Measurements from ENCODE around the gene CAMK4.
"Not testable (repeated sequence)": the region's sequence is repeated elsewhere in the genome, so short reads cannot be mapped to it uniquely, and the experiment has no call there.

The CAMK4 gene

DNA sequence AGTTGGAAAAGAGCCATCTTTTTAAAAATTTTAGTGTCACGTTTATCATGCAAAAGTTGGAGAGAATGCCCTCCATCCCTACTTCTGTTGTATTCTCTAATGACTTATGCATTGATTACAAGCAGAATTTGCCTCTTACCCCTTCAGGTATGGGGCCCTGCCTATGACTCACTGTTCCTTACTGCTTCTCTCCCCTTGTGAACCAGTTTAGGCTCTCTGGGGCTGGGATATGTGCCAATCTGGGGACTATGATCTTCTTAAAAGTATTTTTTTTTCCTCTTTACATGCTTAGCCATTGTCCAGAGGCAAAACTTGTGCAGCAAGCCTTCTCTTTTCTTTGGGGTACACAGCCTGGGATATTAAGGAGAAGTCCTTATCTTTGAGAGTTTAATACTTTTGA, 37.4 kb downstream of the CAMK4 start:
- no peak for DNase-seq

DNA sequence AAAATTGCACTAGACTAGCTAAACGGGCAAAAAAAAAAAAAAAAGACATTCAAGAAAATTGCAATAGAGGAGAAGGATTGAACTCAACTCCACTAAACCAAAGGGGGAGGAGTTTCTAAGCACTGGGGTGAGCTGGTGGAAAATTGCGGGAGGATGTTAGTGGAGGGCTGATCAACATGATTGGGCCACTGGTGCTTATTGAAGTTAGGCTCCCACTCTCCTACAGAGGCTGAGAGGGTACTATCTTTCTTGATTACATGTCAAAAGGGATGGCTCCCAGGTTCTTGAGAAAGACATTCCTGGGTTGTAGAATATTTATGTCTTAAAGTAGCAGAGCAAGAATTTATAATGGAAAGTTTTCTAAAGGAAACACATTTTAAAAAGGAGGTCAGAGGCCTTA, 38.0 kb downstream of the CAMK4 start:
- no peak for DNase-seq

- no peak for DNase-seq
Measured at GRCh38 chr5:111262815-111263214, 38.6 kb downstream of the CAMK4 start.

- DNase-seq = no peak
Measured at GRCh38 chr5:111266491-111266890, 42.3 kb downstream of the CAMK4 start.

- no peak for DNase-seq
Measured at GRCh38 chr5:111268300-111268699, 44.1 kb downstream of the CAMK4 start.

GRCh38 chr5:111271885-111272284, 47.7 kb downstream of the CAMK4 start:
- no peak for DNase-seq

DNA sequence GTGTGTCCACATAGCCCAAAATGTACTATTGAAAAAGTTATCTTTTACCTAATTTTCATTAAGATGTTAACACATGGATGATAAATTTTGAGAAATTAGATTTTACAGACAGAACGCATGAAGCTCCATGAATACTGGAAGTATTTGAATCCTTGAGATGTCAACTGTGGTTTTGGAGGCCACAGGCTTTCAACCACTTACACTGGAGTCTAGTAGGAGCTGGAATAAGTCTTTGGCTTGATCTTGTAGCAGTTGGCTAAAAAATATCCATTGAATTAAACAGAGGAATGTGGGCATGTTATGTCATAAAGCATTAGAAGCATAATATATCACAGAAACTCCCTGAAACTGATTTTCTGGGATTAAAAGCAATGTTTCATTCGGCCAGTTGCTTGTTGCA, 52.9 kb downstream of the CAMK4 start:
- no peak for DNase-seq

DNA sequence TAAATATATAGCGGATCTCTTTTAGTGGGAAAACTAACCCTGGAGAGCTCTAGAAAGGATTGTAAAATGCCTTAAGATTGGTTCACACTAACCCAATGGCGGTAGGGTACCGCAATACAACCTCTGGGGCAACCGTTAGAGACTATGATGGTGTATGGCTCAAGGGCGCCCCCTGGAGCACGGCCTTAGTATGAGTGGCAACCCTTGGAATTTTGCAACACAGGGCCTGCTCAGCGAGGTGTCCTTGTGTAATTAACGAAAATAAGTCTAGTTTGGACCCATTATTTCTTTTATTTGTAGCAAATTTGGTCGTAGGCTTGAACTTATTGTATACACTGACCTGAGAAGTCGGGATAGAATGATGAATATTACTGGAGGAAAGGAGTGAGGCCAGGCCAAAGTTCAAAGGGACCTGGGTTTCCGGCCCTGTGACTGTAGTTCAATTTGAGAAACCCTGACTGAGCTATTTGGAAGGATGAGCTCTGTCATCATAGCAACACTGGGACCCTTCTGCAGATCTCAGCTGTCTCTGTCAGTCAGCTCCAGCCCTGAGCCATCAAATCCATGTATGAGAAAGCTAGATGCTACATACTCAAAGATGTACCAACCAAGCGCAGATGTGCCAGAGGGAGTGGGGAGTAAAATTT, 54.8 kb downstream of the CAMK4 start:
- peak; percentile 78 for DNase-seq

GRCh38 chr5:111280282-111280951, 56.2 kb downstream of the CAMK4 start:
- no peak for DNase-seq

- DNase-seq = no peak
Measured at GRCh38 chr5:111282798-111283197, 58.6 kb downstream of the CAMK4 start.

DNA sequence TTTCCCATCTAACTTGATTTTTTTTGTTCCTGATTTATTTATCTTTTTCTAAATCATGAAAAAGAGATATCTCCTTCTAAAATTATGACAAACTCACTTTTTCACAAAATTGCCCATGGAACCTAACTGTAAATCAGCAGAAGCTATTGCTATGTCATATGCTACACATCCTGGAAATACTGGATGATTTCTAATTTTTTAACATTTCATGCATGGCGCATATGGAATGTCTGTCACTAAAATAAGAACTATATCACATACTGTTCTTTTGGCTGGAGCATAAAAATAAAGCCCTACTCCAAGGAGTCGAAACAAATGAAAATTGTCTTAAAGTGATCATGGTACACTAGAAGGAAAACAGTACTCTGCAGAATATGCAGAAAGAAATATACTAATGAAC, 60.6 kb downstream of the CAMK4 start:
- DNase-seq = no peak

GRCh38 chr5:111294551-111294950, 70.4 kb downstream of the CAMK4 start:
- no peak for DNase-seq

- DNase-seq = no peak
Measured at GRCh38 chr5:111295649-111296048, 71.5 kb downstream of the CAMK4 start.

DNA sequence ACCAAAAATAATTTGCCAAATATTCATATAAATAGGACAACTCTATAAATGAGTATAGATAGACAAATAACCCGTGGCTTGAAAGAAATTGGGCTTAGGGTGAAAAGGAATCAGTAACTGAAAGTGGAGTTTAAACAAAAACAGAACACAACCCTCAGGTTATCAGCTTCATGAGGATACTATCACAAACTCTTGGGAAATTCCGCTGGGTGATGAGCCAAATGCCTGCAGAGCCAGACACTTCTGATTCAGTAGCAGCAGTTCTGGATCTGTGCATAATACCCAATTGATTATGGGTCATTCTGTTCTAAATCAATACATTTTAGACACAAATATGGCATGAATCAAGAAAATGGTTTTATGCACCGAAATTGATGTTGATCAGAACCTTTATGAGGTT, 72.4 kb downstream of the CAMK4 start:
- DNase-seq = no peak

- DNase-seq = no peak
Measured at GRCh38 chr5:111299067-111299481, 74.9 kb downstream of the CAMK4 start.

DNA sequence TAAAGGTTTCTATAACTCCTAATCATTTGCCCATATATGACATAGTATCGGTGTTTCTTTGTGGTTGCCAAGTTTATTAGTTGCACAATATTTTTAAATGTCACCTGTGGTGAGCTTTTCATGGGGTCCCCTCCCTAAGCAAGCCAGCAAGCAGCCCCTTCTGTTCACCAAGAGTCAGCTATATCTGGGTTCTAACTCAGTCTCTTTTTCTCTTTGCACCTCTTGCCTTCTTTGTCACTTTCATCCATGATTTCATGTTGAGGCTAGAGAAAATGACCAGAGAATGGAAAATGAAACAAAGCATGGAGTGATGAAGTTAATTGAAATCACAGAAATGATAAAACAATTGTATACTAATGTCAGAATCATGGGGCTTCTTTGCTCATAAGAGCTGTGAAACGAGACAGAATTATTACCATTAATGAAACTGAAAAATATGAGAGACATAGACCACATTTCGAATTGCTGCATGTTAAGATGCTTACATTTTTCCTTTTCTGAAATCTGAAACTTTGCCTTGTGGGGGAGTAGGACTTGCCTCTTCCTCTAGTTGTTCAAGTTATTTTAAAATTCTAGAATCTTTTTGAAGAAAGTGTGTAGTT, 75.7 kb downstream of the CAMK4 start:
- no peak for DNase-seq

DNA sequence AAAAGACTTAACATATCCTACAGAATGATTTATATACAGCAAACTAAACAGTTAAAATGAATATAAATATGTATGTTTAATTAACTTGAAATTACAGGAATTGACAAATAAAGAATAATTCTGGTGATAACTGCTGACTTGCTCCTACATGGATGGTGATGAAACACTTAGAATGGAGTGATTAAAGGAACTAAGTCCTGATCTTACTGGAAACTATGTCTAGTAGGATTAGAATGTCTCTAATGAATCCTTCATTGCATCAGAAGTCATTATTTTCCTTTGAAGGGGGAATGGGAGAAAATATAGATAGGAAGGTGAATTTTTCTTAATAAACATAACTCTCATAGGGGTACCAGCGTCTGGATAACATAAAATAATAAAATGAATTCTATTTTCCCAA, 77.1 kb downstream of the CAMK4 start:
- no peak for DNase-seq

DNA sequence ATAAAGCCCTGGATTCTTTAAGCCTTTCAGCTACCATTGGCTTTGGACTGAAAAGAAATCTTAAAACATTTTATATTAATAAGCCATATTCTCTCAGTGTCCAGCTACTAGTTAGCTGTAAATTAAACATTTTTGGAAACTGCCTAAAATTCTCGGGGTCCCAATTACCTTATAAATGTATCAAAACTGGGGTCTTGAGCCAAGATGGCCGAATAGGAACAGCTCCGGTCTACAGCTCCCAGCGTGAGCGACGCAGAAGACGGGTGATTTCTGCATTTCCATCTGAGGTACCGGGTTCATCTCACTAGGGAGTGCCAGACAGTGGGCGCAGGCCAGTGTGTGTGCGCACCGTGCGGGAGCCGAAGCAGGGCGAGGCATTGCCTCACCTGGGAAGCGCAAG, 77.9 kb downstream of the CAMK4 start:
- not testable (repeated sequence) for DNase-seq

- no peak for DNase-seq
Measured at GRCh38 chr5:111308951-111309350, 84.8 kb downstream of the CAMK4 start.

- no peak for DNase-seq
Measured at GRCh38 chr5:111309384-111309783, 85.2 kb downstream of the CAMK4 start.

GRCh38 chr5:111310711-111311620, 86.8 kb downstream of the CAMK4 start:
- DNase-seq = no peak

DNA sequence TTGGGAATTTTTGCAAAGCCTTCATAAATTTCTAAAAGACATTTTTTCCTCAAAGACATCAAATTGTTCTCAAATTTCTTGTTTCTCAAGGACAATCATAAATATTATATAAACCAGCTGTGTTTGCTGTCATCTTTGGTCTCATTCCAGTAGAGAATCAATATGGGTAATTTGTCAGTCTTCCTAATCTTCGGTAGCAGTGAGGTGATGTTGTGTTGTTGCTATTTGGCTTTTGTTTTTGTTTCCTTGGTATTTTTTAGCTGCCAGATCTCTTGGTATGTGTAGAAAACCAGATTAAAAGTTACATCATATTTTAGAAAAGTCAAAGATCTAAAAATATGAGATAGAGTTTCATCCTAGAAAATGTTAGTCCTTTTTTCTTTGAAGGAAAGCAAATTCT, 87.5 kb downstream of the CAMK4 start:
- no peak for DNase-seq

DNA sequence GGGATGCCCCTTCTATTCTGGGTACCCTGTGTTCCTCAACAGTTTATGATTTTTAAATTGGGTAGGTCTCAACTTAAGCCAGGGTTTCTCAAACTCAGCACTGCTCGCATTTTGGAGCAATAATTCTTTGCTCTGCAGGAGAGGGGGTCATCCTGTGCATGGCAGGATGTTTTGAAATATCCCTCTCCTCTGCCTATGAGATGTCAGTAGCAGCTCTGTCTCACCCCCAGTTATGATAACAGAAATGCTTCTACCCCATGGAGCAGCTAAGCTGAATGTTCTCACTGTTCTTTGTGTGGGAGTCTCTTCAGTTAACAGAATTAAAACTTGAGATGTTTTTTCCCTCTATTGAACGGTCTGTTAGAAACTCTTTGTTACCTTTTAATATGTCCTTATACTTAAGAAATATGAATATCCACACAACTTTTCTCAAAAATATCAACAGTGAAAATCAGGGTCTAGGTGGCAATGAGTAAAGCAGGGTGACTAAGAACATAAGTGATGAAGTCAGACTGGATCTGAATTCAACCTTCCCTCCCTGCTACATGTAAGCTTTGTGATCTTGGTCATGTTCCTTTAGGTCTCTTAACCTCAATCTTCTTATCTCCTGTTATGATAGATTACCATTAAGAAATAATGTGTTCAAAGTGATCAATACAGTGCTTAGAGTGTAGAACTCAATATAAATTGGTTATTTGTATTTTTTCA, 89.0 kb downstream of the CAMK4 start:
- no peak for DNase-seq

Measured in activated CD4-positive, alpha-beta T cell treated with anti-CD3 and anti-CD28 coated beads for 1 hour (primary cell).